SHP77 treated with DMSO at 0.1 percent for 48 hours (cell line): ENCODE data around the gene SPEM2.

Source experiments
- DNase-seq: peaks from one replicate; lab custom pipeline; 2025; lab: John Stamatoyannopoulos, UW

The SPEM2 gene

GRCh38 chr17:7403977-7404736 is 21.3 kb upstream of the SPEM2 start, which contains the start of gene TMEM256:
TSS of gene TMEM256 (minus strand) at chr17:7404097. CDS start at chr17:7404084, 13 bp downstream.
- peak; percentile 100 for DNase-seq

- no peak for DNase-seq
Measured at GRCh38 chr17:7404737-7405349, 20.6 kb upstream of the SPEM2 start.

- no peak for DNase-seq
Measured at GRCh38 chr17:7405350-7406234, 19.8 kb upstream of the SPEM2 start.

- no peak for DNase-seq
Measured at GRCh38 chr17:7406235-7406825, 19.1 kb upstream of the SPEM2 start.

GRCh38 chr17:7407082-7407481 is 18.3 kb upstream of the SPEM2 start:
- no peak for DNase-seq

DNA sequence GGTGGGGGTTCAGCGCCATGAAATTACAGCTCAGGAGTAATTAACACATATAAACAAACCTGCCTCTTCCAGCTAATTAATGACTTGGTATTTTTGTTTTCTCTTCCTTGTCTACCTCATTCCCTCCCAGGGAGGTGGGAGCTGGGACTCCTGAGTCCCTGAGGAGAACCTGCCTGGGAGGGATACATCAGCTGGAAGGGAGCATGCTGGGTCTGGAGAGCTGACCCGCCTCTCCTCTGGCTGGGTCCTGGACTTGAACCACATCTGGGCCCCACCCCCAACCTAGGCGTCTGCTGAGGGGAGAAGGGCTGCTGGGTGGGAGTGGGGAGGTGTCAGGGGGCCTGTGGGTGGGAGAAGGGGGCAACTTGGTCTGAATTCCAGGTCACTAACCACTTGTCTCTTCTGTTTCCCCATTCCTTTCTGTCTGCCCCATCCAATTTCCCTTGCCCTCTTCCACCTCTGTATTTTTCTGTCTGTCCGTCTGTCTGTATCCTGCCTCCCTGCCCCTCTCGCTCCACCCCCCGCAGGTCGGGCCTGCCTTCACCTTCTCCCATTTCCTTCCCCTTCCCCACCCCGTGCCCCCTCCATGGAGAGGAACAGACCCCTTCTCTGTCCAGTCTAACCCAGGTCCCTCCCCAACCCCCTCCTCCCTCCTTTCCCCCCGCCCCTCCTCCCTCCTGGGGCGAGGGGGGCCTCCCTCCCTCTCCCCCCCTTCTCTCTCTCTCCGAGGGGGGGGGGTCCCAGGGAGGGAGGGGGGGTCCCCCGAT is 17.7 kb upstream of the SPEM2 start, which contains the start of gene NLGN2:
Gene NLGN2 (plus strand): TSS at position 361 of the 767 bp plus-strand sequence. CDS start 411 bp downstream, outside the sequence.
- DNase-seq: no peak

- DNase-seq: no peak
Measured at GRCh38 chr17:7408252-7408727, 17.1 kb upstream of the SPEM2 start.

- DNase-seq: no peak
Measured at GRCh38 chr17:7408863-7409262, 16.6 kb upstream of the SPEM2 start.

GRCh38 chr17:7409716-7410115 is 15.7 kb upstream of the SPEM2 start:
- no peak for DNase-seq

DNA sequence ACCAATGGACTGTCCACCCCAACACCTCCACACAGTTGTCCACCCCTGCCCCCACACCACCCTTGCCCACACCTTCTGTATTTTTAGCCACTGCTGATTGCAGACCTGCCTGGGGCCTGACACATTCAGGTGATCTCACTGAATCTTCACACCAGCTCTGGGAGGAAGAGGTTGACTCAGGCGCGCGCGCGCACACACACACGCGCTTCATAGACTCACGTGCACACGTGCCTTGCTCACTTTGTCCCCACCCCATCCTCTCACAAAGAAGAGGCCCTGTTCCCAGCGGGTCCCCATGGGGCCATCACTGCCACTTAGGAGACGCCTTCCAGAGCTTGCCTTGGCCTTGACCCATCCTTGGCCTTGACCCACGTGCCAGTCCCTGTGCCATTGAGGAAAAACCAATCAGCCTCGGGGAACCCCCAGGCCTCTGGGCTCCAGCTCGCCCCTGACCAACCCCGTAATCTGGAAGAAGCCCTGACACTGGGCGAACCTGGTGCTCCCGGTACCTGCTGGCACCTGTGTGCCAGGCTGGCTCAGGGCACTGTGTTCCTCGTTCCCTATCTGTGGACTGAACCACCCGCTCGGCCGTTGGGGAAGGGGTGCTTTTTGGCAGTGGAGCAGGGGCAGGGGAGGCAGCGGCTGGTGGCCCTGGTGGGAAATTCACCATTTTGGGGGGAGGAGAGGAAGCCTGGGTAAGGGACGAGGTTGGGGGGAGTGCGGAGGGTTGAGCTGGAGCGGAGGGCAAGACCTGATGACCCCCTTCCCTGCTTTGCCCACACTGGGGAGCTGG is 14.6 kb upstream of the SPEM2 start:
- no peak for DNase-seq

DNA sequence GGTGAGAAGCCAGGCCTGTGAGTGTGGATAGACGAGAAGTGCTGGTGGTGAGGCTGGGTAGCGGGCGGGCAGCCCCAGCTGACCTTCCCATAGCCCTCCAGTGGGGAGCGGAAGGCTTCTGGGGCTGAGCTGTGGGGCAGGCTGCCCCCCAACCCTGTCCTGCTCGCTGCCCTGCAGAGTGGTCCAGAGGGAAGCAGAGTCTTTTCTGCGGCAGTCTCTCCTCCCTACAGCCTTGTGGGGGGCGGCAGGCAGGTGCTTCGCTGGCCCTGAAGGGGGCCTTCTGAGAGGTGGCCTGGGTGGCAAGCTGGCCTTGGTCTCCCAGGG is 14.0 kb upstream of the SPEM2 start:
- no peak for DNase-seq

DNA sequence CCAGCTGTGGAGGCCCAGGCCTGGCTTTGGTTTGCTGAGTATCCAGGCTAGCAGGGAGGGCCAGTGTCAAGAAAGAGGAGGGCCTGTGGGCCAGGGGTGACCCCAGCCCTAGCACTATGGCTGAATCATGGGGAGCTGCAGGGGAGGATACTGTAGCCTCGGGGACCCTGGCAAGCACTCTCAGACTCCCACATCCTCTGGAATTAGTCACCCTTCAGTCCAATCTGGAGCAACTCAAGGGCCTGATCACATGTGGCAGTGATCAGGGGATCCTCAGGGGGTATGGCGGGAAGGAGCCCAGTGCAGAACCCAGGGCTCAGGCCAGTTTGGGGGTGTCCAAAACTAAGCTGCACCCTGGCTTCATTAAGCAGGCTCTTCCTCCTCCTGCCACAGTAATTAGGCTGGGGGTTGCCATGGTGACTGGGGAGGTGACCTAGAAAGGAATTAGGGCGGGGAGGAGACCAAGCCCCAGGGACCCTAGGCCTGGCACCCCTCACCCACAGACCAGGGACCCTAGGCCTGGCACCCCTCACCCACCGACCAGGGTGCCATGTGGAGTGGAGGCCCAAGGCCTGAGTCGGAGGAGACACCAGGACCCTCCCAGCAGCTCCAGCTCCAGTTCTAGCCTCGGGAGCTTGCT is 11.9 kb upstream of the SPEM2 start:
- DNase-seq: no peak

DNA sequence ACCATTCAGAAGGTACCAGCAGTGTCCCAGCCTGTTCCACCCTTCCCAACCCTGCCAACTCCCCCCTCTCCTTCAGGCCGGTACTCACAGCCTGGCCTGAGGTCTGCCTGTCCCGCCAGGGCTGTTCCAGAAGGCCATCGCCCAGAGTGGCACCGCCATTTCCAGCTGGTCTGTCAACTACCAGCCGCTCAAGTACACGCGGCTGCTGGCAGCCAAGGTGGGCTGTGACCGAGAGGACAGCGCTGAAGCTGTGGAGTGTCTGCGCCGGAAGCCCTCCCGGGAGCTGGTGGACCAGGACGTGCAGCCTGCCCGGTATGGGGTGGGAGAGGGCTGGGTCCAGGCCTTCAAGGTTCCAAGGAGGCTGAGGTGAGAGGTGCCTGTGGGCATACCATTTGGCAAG is 10.6 kb upstream of the SPEM2 start:
- no peak for DNase-seq

DNA sequence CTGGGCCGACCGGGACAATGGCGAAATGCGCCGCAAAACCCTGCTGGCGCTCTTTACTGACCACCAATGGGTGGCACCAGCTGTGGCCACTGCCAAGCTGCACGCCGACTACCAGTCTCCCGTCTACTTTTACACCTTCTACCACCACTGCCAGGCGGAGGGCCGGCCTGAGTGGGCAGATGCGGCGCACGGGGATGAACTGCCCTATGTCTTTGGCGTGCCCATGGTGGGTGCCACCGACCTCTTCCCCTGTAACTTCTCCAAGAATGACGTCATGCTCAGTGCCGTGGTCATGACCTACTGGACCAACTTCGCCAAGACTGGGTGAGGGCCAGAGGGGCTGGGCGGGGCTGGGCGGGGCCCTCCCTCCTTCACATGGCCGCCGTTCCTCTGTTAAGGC is 9.6 kb upstream of the SPEM2 start:
- DNase-seq: no peak

DNA sequence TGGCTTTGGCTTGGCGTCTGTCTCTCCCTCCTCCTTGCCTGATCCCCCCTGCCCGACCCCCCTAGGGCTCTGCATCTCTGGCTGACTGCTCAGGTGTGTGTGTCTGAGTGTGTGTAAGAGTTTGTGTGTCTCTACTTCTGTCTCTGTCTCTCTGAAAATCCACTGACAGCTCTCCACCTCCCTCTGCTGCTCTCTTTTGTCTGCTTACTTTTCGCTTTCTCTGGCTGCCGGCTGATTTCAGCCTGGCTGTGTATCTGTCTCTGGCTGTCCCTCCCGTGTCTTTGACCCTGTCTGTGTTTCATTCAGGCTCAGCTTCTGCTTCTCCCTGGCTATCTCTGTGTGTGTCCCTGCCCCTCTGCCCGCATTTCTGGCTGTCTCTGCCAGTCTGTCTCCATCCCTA is 9.1 kb upstream of the SPEM2 start:
- DNase-seq: no peak

DNA sequence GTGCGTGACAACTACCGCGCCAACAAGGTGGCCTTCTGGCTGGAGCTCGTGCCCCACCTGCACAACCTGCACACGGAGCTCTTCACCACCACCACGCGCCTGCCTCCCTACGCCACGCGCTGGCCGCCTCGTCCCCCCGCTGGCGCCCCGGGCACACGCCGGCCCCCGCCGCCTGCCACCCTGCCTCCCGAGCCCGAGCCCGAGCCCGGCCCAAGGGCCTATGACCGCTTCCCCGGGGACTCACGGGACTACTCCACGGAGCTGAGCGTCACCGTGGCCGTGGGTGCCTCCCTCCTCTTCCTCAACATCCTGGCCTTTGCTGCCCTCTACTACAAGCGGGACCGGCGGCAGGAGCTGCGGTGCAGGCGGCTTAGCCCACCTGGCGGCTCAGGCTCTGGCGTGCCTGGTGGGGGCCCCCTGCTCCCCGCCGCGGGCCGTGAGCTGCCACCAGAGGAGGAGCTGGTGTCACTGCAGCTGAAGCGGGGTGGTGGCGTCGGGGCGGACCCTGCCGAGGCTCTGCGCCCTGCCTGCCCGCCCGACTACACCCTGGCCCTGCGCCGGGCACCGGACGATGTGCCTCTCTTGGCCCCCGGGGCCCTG is 8.3 kb upstream of the SPEM2 start:
- DNase-seq: no peak

DNA sequence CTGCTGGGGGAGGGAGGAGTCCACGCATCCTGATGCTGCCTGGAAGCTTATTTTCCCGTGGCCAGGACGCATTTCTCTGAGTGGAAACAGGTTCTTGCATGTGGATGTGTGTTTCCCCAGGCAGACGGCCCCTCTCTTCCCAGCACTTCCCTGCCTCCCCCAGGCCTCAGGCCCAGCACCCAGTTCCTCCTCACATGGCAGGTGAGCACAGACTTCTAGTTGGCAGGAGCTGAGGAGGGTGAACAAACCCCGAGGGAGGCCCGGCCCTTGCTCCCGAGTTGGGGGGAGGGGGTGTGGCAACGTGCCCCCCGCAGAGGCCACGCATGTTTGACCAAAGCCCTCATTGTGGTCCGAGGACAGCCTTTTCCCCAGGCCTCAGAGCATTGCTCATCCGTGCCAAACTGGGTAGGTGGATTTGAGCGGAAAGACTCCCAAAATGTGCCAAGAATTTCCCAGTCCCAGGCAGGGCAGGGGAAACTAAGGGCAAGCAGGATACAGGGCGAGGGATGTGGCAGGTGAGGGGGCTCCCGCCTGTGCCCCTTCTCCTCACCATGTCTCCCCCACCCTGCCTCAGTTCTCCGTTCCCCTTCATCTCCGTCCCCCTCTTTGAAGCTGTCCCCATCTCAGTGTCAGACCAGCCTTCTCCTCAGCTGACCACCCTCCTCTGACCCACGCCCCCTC is 6.8 kb upstream of the SPEM2 start:
- DNase-seq: no peak

DNA sequence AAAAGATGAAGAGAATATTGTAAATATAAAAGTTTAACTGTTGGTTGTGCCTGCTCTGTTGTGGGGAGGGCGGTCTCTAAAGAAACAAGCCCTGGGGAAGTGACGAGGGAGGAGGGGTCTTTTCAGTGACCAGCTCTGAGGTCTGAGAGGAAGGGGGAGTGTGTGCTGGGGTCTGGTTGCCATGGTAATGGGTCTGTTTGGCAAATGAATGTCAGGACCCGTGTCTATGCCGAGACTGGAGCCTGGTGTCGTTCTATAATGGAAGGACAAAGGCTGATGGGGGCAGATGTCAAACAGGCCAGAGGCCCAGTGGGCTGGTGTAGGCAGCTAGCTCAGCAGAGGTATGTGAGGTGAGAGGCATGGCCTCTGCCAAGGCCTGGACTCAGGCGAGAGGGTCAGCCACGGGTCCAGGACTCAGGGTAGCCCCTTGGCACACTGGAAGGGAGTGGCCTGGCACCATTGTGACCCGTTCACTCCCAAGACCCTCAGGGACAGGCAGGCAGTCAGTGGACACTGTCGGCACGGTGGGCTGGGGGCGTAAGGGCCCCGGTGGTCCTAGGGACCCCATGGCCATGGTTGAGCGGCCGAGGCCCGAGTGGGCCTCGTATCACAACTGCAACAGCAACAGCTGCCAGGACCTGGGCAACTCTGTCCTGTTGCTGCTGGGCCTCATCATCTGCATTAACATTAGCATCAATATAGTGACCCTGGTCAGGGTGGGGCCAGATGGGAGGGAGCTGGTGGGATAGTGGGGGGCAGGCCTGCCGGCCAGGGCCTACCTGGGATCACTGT is 5.4 kb upstream of the SPEM2 start, which contains the start of gene SPEM1:
Gene SPEM1 (plus strand): TSS at position 506 of the 792 bp plus-strand sequence. CDS start 61 bp downstream, at position 567.
- no peak for DNase-seq
